ENCODE results near the gene TRAIP. TPM values are rescaled to one million over a fixed set of nuclear protein-coding genes. Genes with fewer than 3 reads are reported as not detected.
"Not testable (repeated sequence)": the region's sequence is repeated elsewhere in the genome, so short reads cannot be mapped to it uniquely, and the experiment has no call there.

TRAIP gene
- total RNA-seq, 1 experiment from 2014 or later, result 5.7 TPM

GRCh38 chr3:49791571-49791970, 64.8 kb downstream of the TRAIP start:
- DNase-seq (ENCODE audit: low spot score), result no peak

GRCh38 chr3:49790626-49791411, 65.5 kb downstream of the TRAIP start:
- DNase-seq (ENCODE audit: low spot score), result no peak

DNA sequence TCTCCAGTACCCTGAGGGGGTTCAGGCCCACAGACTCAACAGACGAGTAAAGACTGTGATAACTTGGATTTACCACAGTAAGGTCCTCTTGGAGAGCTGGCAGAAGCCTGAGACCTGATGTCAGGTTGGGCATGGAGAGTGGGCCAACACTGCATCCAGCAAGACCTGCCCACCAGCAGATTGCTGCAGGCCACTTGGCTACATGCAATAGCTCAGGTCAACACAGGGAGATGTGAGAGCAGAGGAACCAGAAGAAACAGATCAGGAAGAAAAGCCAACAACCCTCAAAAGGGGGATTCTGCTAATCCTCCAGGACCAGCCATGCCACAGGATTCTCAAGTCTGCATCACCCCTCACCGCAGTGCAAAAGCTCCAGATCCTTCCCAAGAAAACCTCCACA, 68.3 kb downstream of the TRAIP start:
- DNase-seq (ENCODE audit: low spot score), result no peak

DNA sequence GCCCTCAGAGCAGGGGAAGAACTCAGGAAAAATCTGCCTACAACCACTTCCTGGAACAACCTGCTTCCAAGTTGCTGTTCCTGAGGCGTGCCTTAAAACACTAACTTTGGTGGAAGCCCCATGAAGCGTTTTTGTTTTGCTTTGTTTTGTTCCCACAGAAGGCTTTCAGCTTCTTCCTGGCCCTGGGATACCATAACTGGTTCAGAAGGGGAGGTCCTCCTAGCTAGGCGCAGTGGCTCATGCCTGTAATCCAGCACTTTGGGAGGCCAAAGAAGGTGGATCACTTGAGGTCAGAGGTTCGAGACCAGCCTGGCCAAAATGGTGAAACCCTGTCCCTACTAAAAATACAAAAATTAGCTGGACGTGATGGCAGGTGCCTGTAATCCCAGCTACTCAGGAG, 68.8 kb downstream of the TRAIP start:
- no peak for DNase-seq (ENCODE audit: low spot score)

DNA sequence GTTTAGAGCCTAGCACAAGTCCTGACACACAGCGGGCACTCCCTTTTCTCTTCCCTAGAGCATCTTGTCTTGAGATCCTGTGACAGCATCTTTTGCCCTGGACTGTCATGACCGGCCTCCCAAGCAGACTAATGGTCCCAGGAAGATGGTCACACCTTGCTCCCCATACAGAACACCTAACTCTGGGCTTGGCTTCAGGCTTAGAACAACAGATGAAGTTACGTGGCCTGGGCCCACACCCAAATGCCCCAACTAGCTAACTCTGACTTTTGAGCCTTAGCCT, 69.2 kb downstream of the TRAIP start:
- no peak for DNase-seq (ENCODE audit: low spot score)

DNA sequence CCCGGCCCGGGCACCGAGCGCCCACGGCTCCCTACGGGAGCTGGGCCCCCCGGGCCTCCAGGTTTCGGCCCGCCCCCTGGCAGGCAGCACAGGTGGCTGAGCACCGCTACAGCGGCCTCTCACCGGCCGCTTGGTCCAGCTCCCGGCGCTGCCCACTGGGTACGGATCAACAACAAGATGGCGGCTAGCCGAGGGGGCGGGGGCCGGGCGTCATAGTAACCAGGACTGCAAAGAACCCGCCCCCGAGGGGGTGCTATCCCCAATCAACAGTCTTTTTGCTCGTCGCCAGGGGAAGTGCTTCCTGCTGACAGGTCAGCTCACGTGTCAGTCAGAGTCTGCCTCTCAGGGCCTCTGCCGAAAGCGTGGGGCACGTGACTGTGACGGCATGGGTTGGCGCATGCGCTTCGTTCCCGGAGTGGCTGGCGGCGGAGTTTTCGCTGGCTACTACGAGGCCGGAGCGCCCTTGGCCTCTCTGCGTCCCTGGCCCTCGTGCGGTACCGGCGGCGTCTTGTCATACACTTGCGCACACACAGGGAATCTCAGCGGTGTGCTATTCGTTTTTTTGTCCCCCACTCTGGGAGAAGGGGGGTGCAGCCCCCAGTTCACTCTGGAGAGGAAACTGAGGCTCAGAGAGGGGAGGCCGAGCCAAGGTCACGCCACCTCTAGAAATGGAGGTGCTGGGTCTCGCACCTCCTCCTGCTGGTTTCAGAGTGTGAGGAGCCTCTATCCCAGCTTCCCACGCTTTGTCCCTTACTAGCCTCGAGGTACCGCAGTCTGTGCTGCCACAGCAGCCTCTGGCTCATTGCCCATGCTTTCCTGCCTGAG, 69.8 kb downstream of the TRAIP start, which contains the start of gene IP6K1:
IP6K1 (minus strand) TSS at position 186 of the 825 bp plus-strand sequence. CDS start 38,502 bp downstream, outside the sequence.
- DNase-seq (ENCODE audit: low spot score), result peak; percentile 98

- DNase-seq (ENCODE audit: low spot score), result no peak
Measured at GRCh38 chr3:49785565-49786356, 70.6 kb downstream of the TRAIP start.

DNA sequence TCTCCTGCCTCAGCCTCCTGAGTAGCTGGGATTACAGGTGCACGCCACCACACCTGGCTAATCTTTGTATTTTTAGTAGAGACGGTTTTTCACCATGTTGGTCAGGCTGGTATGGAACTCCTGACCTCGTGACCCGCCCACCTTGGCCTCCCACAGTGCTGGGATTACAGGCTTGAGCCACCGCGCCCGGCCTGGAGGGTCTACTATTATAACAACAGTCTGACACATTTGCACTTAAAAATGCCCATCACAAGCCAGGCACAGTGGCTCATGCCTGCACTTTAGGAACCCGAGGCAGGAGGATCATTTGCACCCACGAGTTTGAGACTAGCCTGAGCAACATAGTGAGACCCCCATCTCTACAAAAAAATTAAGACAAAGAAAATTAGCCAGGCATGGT, 74.1 kb downstream of the TRAIP start:
- not testable (repeated sequence) for DNase-seq (ENCODE audit: low spot score)

DNA sequence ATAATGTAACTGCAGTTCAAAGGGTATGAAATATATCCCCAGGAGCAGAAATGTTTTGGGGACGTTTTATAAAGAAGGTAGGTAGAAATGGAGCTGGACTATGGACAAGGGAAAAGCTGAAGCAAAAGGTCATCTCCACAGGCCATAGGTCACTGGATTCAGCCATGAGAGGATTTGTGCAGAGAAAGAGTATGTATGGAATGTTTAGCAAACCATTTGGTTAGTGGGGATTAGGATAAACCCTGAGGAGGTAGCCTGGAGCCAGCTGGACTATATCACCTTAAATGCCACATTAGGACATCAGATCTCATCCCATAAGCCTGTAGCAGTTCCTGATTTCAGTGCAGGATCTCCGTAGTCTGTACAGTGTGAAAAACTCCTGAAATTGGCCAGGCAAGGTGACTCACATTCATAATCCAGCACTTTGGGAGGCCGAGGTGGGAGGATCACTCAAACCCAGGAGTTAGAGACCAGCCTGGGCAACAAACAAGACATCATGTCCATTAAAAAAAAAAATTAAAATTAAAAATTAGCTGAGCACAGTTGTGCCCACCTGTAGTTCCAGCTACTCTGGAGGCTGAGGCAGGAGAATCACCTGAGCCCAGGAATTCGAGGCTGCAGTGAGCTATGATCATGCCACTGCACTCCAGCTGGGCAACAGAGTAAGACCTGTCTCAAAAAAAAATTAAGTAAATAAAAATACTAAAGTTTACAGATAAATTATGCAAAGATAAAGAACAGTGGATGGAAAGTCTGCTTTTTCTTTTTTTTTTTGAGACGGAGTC, 74.8 kb downstream of the TRAIP start:
- no peak for DNase-seq (ENCODE audit: low spot score)

DNA sequence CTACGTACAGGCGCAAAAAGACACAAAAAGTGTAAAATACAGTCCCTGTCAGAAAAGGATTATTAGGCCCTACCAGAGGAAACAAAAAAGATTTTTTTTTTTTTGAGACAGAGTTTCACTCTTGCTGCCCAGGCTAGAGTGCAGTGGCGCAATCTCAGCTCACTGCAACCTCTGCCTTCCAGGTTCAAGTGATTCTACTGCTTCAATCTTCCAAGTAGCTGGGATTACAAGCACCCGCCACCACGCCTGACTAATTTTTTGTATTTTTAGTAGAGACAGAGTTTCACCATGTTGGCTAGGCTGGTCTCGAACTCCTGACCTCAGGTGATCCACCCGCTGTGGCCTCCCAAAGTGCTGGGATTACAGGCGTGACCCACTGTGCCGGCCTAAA, 75.4 kb downstream of the TRAIP start:
- DNase-seq (ENCODE audit: low spot score), result not testable (repeated sequence)

GRCh38 chr3:49780080-49780974, 76.0 kb downstream of the TRAIP start:
- DNase-seq (ENCODE audit: low spot score), result no peak

DNA sequence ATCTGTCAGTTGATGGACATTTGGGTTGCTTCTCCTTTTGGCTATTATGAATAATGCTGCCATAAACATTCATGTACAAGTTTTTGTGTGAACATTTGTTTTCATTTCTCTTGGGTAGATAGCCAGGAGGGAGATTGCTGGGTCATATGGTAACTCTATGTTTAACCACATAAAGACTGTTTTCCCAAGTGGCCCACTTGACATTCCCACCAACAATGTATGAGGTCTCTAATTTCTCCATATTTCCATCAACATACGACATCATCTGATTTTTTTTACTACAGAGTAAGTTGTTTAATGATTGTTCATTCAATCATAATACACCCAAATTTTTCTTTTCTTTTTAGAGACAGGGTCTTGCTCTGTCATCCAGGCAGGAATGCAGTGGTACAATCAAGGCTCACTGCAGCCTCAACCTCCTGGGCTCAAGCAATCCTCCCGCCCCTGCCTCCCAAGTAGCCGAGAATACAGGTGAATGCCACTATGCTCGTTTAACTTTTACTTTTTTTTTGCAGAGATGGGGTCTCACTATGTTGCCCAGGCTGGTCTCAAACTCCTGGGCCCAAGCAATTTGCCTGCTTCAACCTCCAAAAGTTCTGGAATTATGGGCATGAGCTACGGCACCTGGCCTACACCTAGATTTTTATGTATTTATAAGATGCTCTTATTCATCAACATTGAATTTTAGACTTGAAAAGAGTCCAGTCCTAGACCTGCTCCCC, 76.8 kb downstream of the TRAIP start:
- no peak for DNase-seq (ENCODE audit: low spot score)

Other genes starting within 250 kb of the TRAIP start
- gene APEH, start 182.2 kb downstream of the TRAIP start, total RNA-seq (2014; rRNA removed; shearing (Covaris generic)), result 78.3 and 86.6 TPM in 2 replicates
- gene MST1, start 167.1 kb downstream of the TRAIP start, total RNA-seq (2014; rRNA removed; shearing (Covaris generic)), result 0.10 TPM in 1 of 2 replicates, not detected in the other
- gene RNF123, start 167.0 kb downstream of the TRAIP start, total RNA-seq (2014; rRNA removed; shearing (Covaris generic)), result 8.4 and 11.8 TPM in 2 replicates
- gene AMIGO3, start 136.9 kb downstream of the TRAIP start, total RNA-seq (2014; rRNA removed; shearing (Covaris generic)), result not detected in 2 replicates
- gene GMPPB, start 132.6 kb downstream of the TRAIP start, total RNA-seq (2014; rRNA removed; shearing (Covaris generic)), result 11.9 and 15.1 TPM in 2 replicates
- gene IP6K1, start 70.0 kb downstream of the TRAIP start, total RNA-seq (2014; rRNA removed; shearing (Covaris generic)), result 13.0 and 18.0 TPM in 2 replicates
- gene CDHR4, start 56.7 kb downstream of the TRAIP start, total RNA-seq (2014; rRNA removed; shearing (Covaris generic)), result not detected in 2 replicates
- 0.68 and 2.1 TPM in 2 replicates for gene INKA1, start 53.3 kb downstream of the TRAIP start, total RNA-seq (2014; rRNA removed; shearing (Covaris generic))
- 10.4 and 13.2 TPM in 2 replicates for gene UBA7, start 42.6 kb downstream of the TRAIP start, total RNA-seq (2014; rRNA removed; shearing (Covaris generic))
- gene CAMKV, start 13.3 kb upstream of the TRAIP start, total RNA-seq (2014; rRNA removed; shearing (Covaris generic)), result not detected in 2 replicates
- 0.21 TPM in 1 of 2 replicates, not detected in the other for gene MST1R, start 47.3 kb upstream of the TRAIP start, total RNA-seq (2014; rRNA removed; shearing (Covaris generic))
- gene MON1A, start 73.2 kb upstream of the TRAIP start, total RNA-seq (2014; rRNA removed; shearing (Covaris generic)), result 3.0 and 3.9 TPM in 2 replicates
- 17.1 and 31.5 TPM in 2 replicates for gene RBM6, start 83.6 kb upstream of the TRAIP start, total RNA-seq (2014; rRNA removed; shearing (Covaris generic))
- 35.2 and 81.4 TPM in 2 replicates for gene RBM5, start 232.4 kb upstream of the TRAIP start, total RNA-seq (2014; rRNA removed; shearing (Covaris generic))

Measured in H4 (cell line).